ENCODE results near the gene RTF2.

Gene RTF2

DNA sequence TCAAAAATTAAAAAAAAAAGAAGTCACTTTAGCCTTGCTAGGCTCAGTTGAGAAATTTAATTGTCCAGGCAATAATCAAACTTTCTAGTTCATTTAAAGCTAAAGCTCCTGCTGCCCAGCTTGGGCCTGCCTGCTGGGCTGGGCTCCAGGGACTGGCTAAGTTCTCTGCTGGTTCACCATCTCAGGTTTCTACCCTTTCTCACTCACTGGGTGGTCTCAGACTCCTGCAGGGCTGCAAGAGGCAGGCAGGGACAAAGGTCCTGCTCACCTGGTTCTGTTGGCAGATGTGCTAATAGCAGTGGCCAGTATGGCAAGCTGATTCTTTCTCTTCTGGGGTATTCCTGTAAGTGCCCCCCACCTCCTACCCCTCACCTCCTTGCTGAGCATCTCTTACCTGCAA lies 21.2 kb upstream of the RTF2 start:
- no peaks in the 10 kb centered on the region for H3K4me1 ChIP-seq (ENCODE audit: low read length)
- no peak overlapping the region for H2AFZ ChIP-seq (ENCODE audit: low read length)
- H3K27ac ChIP-seq (ENCODE audit: low read length): no peak overlapping the region
- TF ChIP-seq EZH2 (optimal IDR thresholded peaks at IDR 0.05; ENCODE audit: low read depth, low read length): no peak
- TF ChIP-seq EZH2phosphoT487 (IDR thresholded peaks at IDR 0.05; ENCODE audit: low read length): no peak
- TF ChIP-seq, protein P1, sequence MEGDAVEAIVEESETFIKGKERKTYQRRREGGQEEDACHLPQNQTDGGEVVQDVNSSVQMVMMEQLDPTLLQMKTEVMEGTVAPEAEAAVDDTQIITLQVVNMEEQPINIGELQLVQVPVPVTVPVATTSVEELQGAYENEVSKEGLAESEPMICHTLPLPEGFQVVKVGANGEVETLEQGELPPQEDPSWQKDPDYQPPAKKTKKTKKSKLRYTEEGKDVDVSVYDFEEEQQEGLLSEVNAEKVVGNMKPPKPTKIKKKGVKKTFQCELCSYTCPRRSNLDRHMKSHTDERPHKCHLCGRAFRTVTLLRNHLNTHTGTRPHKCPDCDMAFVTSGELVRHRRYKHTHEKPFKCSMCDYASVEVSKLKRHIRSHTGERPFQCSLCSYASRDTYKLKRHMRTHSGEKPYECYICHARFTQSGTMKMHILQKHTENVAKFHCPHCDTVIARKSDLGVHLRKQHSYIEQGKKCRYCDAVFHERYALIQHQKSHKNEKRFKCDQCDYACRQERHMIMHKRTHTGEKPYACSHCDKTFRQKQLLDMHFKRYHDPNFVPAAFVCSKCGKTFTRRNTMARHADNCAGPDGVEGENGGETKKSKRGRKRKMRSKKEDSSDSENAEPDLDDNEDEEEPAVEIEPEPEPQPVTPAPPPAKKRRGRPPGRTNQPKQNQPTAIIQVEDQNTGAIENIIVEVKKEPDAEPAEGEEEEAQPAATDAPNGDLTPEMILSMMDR (IDR thresholded peaks at IDR 0.05; ENCODE audit: low read length): no peak
- H3K9me2 ChIP-seq (replicated peaks; ENCODE audit: insufficient read depth, low read length): no peaks in the 10 kb centered on the region
- no peak for DNase-seq
- no peaks in the 10 kb centered on the region for H3K79me2 ChIP-seq (ENCODE audit: low read length)
- no peak overlapping the region for H3K9ac ChIP-seq (ENCODE audit: low read length)
- no peaks in the 10 kb centered on the region for H3K9me3 ChIP-seq (replicated peaks; ENCODE audit: insufficient read depth, low read length)
- H3K27me3 ChIP-seq (replicated peaks; ENCODE audit: insufficient read depth, low read length): no peaks in the 10 kb centered on the region
- H3K36me3 ChIP-seq (replicated peaks; ENCODE audit: insufficient read depth, low read length): no peaks in the 10 kb centered on the region
- no peaks in the 10 kb centered on the region for H3F3A ChIP-seq (ENCODE audit: insufficient read depth, low read length)
- no peaks in the 10 kb centered on the region for H4K20me1 ChIP-seq (ENCODE audit: insufficient read depth, low read length)
- H3K4me3 ChIP-seq (ENCODE audit: low read length): no peak overlapping the region
- no peak overlapping the region for H3K4me2 ChIP-seq (ENCODE audit: low read depth, low read length)

DNA sequence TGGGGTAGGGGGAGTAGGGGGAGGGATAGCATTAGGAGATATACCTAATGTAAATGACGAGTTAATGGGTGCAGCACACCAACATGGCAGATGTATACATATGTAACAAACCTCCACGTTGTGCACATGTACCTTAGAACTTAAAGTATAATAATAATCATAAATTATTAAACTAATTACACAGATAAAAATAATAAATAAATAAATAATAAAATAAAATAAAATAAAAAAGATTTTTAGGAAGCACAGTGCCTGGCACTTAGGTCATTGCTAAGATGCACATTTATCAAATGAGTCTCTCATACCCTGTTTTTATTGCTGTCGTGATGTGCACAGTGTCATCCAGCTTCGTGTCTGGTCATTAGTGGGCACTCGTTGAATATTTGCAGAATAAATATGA lies 19.0 kb upstream of the RTF2 start:
- Histone ChIP-seq H3F3A (ENCODE audit: insufficient read depth, low read length) (no peaks in the 10 kb centered on the region), H3K27ac (ENCODE audit: low read length) (no peak overlapping the region), H3K4me1 (ENCODE audit: low read length) (no peaks in the 10 kb centered on the region), H4K20me1 (ENCODE audit: insufficient read depth, low read length) (no peaks in the 10 kb centered on the region), H2AFZ (ENCODE audit: low read length) (no peak overlapping the region), H3K79me2 (ENCODE audit: low read length) (no peaks in the 10 kb centered on the region), H3K4me2 (ENCODE audit: low read depth, low read length) (no peak overlapping the region), H3K9ac (ENCODE audit: low read length) (no peak overlapping the region), H3K36me3 (replicated peaks; ENCODE audit: insufficient read depth, low read length) (no peaks in the 10 kb centered on the region), H3K27me3 (replicated peaks; ENCODE audit: insufficient read depth, low read length) (no peaks in the 10 kb centered on the region), H3K9me2 (replicated peaks; ENCODE audit: insufficient read depth, low read length) (no peaks in the 10 kb centered on the region), H3K4me3 (ENCODE audit: low read length) (no peak overlapping the region), H3K9me3 (replicated peaks; ENCODE audit: insufficient read depth, low read length) (no peaks in the 10 kb centered on the region)
- DNase-seq: no peak
- TF ChIP-seq EZH2 (optimal IDR thresholded peaks at IDR 0.05; ENCODE audit: low read depth, low read length) (no peak), EZH2phosphoT487 (IDR thresholded peaks at IDR 0.05; ENCODE audit: low read length) (no peak)
- TF ChIP-seq, protein P1 (IDR thresholded peaks at IDR 0.05; ENCODE audit: low read length): no peak

DNA sequence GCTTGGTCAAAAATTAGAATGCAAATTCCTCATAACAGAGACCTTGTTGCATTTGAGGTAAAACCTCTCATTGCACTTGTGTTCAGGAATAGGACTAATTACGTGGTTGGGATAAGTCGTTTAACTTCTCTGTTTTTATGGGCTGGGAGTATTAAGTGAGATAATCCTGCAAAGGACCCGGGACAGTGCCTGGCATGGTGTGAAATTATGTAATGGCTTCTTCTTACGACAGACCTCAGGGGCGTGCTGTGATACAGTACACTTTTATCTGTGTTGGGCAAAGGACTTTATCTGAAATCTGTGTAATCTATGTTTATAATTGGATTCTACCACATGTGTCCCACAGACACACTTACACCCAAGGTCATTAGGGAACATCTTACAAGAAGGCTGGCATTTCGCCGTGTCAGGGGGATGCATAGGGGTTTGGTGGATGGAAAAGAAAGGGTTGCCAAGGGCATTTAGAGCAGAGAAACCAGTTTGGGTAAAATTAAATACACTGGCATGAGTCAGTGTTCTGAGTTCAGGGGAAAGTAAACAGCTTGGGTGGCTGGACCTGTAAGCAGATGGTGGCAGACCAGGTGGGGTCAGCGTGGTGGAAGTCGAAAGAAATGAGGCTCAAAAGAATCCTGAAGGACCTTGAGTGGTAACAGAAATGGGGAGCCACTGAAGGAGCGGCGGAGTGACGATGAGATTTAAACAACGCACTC lies 17.2 kb upstream of the RTF2 start:
- no peak overlapping the region for H3K4me3 ChIP-seq (ENCODE audit: low read length)
- no peak overlapping the region for H3K27ac ChIP-seq (ENCODE audit: low read length)
- no peaks in the 10 kb centered on the region for H3F3A ChIP-seq (ENCODE audit: insufficient read depth, low read length)
- no peaks in the 10 kb centered on the region for H3K9me2 ChIP-seq (replicated peaks; ENCODE audit: insufficient read depth, low read length)
- H3K36me3 ChIP-seq (replicated peaks; ENCODE audit: insufficient read depth, low read length): no peaks in the 10 kb centered on the region
- no peak overlapping the region for H2AFZ ChIP-seq (ENCODE audit: low read length)
- no peak overlapping the region for H3K4me2 ChIP-seq (ENCODE audit: low read depth, low read length)
- H4K20me1 ChIP-seq (ENCODE audit: insufficient read depth, low read length): no peaks in the 10 kb centered on the region
- no peak overlapping the region for H3K9ac ChIP-seq (ENCODE audit: low read length)
- DNase-seq: no peak
- H3K79me2 ChIP-seq (ENCODE audit: low read length): no peaks in the 10 kb centered on the region
- no peaks in the 10 kb centered on the region for H3K27me3 ChIP-seq (replicated peaks; ENCODE audit: insufficient read depth, low read length)
- H3K9me3 ChIP-seq (replicated peaks; ENCODE audit: insufficient read depth, low read length): no peaks in the 10 kb centered on the region
- no peaks in the 10 kb centered on the region for H3K4me1 ChIP-seq (ENCODE audit: low read length)
- TF ChIP-seq EZH2 (optimal IDR thresholded peaks at IDR 0.05; ENCODE audit: low read depth, low read length): no peak
- TF ChIP-seq, protein P1 (IDR thresholded peaks at IDR 0.05; ENCODE audit: low read length): no peak
- TF ChIP-seq EZH2phosphoT487 (IDR thresholded peaks at IDR 0.05; ENCODE audit: low read length): no peak

Data from MM.1S (cell line).